ENCODE measurements around the gene NEURL1B. TPM values are rescaled to one million over a fixed set of nuclear protein-coding genes. Genes with fewer than 3 reads are reported as not detected.
A peak's percentile ranks its signal among the peaks of the same experiment; 100 is the strongest.

Gene NEURL1B
- total RNA-seq, 2 donors from 2014 or later = 17.3 to 17.6 TPM

DNA sequence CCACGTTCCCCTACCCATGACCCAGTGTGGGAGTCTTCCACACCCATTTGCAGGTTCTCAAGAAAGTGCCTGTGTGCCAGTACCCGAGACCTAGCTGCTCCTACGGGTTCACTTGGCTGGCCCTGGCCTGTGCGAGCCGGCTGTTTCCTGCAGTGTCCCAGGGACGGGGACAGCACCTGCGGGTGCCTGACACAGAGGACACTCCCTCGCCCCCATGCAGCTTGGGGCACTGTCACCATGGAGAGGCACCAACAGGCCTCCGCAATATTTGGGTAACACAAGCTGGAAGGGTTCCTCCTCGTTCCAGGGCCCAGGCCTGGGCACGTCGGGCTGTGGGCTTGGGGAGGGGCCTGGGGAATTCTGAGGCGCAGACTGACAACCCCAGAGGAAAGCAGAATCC is 88.5 kb downstream of the NEURL1B start:
- Histone ChIP-seq H3K4me1 (ENCODE audit: control insufficient read depth in 1 of 2, low read depth in 2 of 2) (peaks cover 22 to 35% of the 10 kb centered on the region in 2 donors), H3K27ac (no peak overlapping the region), H3K4me3 (no peak overlapping the region), H3K9me3 (no peaks in the 10 kb centered on the region), H3K36me3 (no peaks in the 10 kb centered on the region), H3K27me3 (replicated peaks; ENCODE audit: insufficient read depth) (no peaks in the 10 kb centered on the region)
- TF ChIP-seq, protein P1, sequence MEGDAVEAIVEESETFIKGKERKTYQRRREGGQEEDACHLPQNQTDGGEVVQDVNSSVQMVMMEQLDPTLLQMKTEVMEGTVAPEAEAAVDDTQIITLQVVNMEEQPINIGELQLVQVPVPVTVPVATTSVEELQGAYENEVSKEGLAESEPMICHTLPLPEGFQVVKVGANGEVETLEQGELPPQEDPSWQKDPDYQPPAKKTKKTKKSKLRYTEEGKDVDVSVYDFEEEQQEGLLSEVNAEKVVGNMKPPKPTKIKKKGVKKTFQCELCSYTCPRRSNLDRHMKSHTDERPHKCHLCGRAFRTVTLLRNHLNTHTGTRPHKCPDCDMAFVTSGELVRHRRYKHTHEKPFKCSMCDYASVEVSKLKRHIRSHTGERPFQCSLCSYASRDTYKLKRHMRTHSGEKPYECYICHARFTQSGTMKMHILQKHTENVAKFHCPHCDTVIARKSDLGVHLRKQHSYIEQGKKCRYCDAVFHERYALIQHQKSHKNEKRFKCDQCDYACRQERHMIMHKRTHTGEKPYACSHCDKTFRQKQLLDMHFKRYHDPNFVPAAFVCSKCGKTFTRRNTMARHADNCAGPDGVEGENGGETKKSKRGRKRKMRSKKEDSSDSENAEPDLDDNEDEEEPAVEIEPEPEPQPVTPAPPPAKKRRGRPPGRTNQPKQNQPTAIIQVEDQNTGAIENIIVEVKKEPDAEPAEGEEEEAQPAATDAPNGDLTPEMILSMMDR (IDR thresholded peaks at IDR 0.05) = no peak
- ATAC-seq (ENCODE audit: insufficient number of reproducible peaks, low FRiP score, low read depth) (no peak), DNase-seq (ENCODE audit: low spot score) (no peak)

DNA sequence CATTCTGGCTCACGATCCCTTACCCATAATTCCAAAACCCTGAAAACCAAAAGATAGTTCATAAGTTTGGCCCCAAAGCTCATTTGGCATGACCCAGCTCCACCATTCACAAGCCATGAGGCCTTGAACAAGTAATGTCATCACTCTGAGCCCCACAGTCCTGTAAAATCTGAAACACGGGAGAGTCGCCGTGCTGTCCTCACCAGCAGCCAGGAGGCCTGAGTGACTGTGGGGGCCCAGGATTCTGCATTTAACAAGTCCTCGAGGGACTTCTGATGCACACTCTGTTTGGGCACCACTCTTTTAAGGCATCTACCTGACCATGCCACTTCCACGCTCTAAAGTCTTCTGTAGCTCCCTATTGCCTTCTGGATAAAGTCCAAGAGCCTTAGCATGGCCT is 89.2 kb downstream of the NEURL1B start:
- ATAC-seq (ENCODE audit: insufficient number of reproducible peaks, low FRiP score, low read depth) = no peak
- DNase-seq (ENCODE audit: low spot score) = no peak
- TF ChIP-seq, protein P1 (IDR thresholded peaks at IDR 0.05) = no peak
- Histone ChIP-seq H3K27ac (peak overlapping the region in 1 of 2 donors; percentile 94), H3K9me3 (no peaks in the 10 kb centered on the region), H3K36me3 (no peaks in the 10 kb centered on the region), H3K4me3 (no peak overlapping the region), H3K27me3 (replicated peaks; ENCODE audit: insufficient read depth) (no peaks in the 10 kb centered on the region), H3K4me1 (ENCODE audit: control insufficient read depth in 1 of 2, low read depth in 2 of 2) (peaks cover 22 to 42% of the 10 kb centered on the region in 2 donors)

DNA sequence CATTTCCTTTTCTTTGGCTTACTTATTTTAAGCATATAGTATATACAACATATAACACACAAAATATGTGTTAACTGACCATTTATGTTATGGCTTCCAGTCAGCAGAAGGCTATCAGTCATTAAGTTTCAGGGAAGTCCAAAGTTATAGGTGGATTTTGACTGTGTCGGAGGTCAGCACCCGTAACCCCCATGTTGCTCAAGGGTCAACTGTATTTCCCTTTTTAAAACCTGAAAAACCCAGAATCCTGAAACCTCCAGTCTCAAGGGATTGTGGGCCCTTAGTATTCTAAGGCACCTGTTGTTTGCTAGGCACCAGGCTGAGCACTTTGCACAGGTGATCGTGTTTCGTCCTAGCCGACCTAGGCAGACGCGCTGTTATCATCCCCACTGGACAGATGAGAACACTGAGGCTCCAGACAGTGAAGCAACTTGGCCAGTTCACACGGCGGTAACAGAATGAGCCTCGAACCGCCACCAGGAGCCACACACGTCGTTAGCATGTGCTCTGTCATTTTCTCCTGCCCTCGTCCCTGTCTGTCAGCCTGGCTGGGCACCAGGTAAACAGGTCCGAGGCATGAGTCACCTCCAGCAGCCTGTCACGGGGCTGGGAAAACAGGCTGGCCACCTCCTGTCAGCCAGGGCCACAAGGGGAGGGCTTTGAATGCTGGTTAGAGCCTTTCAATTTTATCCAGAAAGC is 90.1 kb downstream of the NEURL1B start:
- Histone ChIP-seq H3K4me1 (ENCODE audit: control insufficient read depth in 1 of 2, low read depth in 2 of 2) (peaks cover 22 to 49% of the 10 kb centered on the region in 2 donors), H3K27ac (peak overlapping the region; percentile 94 to 99), H3K36me3 (no peaks in the 10 kb centered on the region), H3K9me3 (no peaks in the 10 kb centered on the region), H3K27me3 (replicated peaks; ENCODE audit: insufficient read depth) (no peaks in the 10 kb centered on the region), H3K4me3 (no peak overlapping the region)
- DNase-seq (ENCODE audit: low spot score) = no peak
- no peak for ATAC-seq (ENCODE audit: insufficient number of reproducible peaks, low FRiP score, low read depth)
- TF ChIP-seq, protein P1 (IDR thresholded peaks at IDR 0.05) = no peak

DNA sequence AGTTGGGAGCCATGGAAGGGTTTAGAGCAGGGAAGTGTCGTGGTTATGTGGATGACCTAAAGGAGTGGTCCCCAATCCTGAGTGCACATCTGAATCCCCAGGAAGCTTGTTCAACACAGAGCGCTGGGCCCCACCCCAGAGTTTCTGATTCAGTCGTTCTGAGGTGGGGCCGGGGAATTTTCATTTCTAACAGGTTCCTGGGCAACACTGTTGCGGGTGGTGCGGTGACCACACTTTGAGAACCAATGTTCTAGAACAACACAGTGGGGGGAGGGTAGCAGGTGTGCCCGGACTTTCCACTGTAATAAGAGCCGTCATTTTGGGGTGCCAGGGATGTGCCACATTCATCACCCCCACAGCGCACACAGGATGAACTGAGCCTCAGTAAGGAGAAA is 90.6 kb downstream of the NEURL1B start:
- Histone ChIP-seq H3K4me3 (no peak overlapping the region), H3K4me1 (ENCODE audit: control insufficient read depth in 1 of 2, low read depth in 2 of 2) (peaks cover 22 to 49% of the 10 kb centered on the region in 2 donors), H3K9me3 (no peaks in the 10 kb centered on the region), H3K27ac (peak overlapping the region; percentile 94 to 99), H3K36me3 (no peaks in the 10 kb centered on the region), H3K27me3 (replicated peaks; ENCODE audit: insufficient read depth) (no peaks in the 10 kb centered on the region)
- TF ChIP-seq, protein P1 (IDR thresholded peaks at IDR 0.05) = no peak
- DNase-seq (ENCODE audit: low spot score) (no peak), ATAC-seq (ENCODE audit: insufficient number of reproducible peaks, low FRiP score, low read depth) (no peak)

DNA sequence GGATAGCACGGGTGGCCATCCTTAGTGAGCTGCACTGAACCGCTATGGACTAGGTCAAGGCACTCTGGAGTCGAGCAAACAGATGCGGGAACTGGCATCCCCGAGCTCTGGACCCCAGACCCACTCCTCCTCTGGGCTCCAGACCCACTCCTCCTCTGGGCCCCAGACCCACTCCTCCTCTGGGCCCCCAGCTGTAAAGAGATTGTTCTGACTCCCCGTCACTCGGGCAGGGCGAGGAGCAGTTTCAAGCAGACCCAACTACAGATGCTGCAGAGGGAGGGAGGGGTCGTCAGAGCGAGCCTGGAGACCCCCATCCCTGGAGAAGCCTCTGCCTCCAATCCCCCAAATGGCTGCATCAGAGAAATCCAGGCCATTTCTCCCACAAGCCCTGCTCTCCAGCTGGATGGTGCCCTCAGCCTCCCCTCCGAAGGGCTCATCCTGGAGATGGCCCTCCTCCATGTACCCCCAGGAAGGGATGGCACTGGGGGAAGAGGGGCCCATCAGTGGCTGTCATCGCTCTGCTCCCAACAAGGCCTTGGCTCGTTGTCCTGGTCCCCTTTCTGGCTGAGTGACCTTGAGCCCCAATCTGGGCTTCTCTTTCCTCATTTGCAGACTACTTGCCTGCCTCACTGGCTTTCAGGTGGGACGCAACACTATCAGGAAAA is 91.3 kb downstream of the NEURL1B start:
- DNase-seq (ENCODE audit: low spot score) (no peak), ATAC-seq (ENCODE audit: insufficient number of reproducible peaks, low FRiP score, low read depth) (no peak)
- no peaks in the 10 kb centered on the region for H3K36me3 ChIP-seq
- peak overlapping the region; percentile 94 to 99 for H3K27ac ChIP-seq
- no peaks in the 10 kb centered on the region for H3K27me3 ChIP-seq (replicated peaks; ENCODE audit: insufficient read depth)
- TF ChIP-seq, protein P1 (IDR thresholded peaks at IDR 0.05) = no peak
- H3K9me3 ChIP-seq = no peaks in the 10 kb centered on the region
- peaks cover 22 to 49% of the 10 kb centered on the region in 2 donors for H3K4me1 ChIP-seq (ENCODE audit: control insufficient read depth in 1 of 2, low read depth in 2 of 2)
- peak overlapping the region; percentile 13 for H3K4me3 ChIP-seq
